ENCODE data around the gene MAP3K3. TPM values are rescaled to one million over a fixed set of nuclear protein-coding genes. Genes with fewer than 3 reads are reported as not detected.
A peak's percentile ranks its signal among the peaks of the same experiment; 100 is the strongest.

Gene MAP3K3
- total and polyA plus RNA-seq, 12 donors = 21.1 to 79.3 (median 47.1) TPM

- H3K36me3 ChIP-seq = peaks cover 0 to 65% (median 41%) of the 10 kb centered on the region in 9 donors
- H3K4me3 ChIP-seq = no peak overlapping the region
- DNase-seq = no peak
- no peaks in the 10 kb centered on the region for H3K4me1 ChIP-seq
- no peak for ATAC-seq
- intact Hi-C loops (cut with DNase I) = loop anchor here in 5 of 10 donors (2.0 to 10.0 kb wide), 7 partner anchors 55 to 188 kb away; partner anchors contain the start of genes DCAF7 (in 2 of the 5) and ACE (in 1 of the 5)
- WGBS, 2 donors = 88 to 91% methylated on average over 6 of the region's 6 CpGs
- H3K9me3 ChIP-seq = no peaks in the 10 kb centered on the region
- TF ChIP-seq CTCF (IDR thresholded peaks at IDR 0.05) = no peak
- H3K27me3 ChIP-seq = no peaks in the 10 kb centered on the region
- H3K27ac ChIP-seq = peak overlapping the region in 1 of 10 donors; percentile 62
Measured at GRCh38 chr17:63609816-63610573, 12.2 kb upstream of the MAP3K3 start.

- ATAC-seq (no peak), DNase-seq (no peak)
- 95 to 96% methylated on average over 10 of the region's 10 CpGs for WGBS, 2 donors
- Histone ChIP-seq H3K4me3 (no peak overlapping the region), H3K9me3 (no peaks in the 10 kb centered on the region), H3K27me3 (no peaks in the 10 kb centered on the region), H3K36me3 (peaks cover 0 to 56% (median 32%) of the 10 kb centered on the region in 9 donors), H3K4me1 (no peaks in the 10 kb centered on the region), H3K27ac (peak overlapping the region in 1 of 10 donors; percentile 62)
- intact Hi-C loops (cut with DNase I) = loop anchor here in 3 of 10 donors (2.0 to 10.0 kb wide), 3 partner anchors 56 to 189 kb away; partner anchors contain the start of gene DCAF7 (in 1 of the 3)
- TF ChIP-seq CTCF (IDR thresholded peaks at IDR 0.05) = no peak
Measured at GRCh38 chr17:63610854-63611253, 11.4 kb upstream of the MAP3K3 start.

- H3K9me3 ChIP-seq = no peaks in the 10 kb centered on the region
- H3K27ac ChIP-seq = peak overlapping the region in 1 of 10 donors; percentile 62
- H3K36me3 ChIP-seq = peaks cover 0 to 51% (median 27%) of the 10 kb centered on the region in 9 donors
- no peaks in the 10 kb centered on the region for H3K4me1 ChIP-seq
- H3K4me3 ChIP-seq = no peak overlapping the region
- H3K27me3 ChIP-seq = no peaks in the 10 kb centered on the region
- intact Hi-C loops (cut with DNase I) = loop anchor here in 3 of 10 donors (2.0 to 10.0 kb wide), 3 partner anchors 57 to 189 kb away; partner anchors contain the start of gene DCAF7 (in 1 of the 3)
- TF ChIP-seq CTCF (IDR thresholded peaks at IDR 0.05) = no peak
- DNase-seq (no peak), ATAC-seq (no peak)
- 89 to 91% methylated on average over 3 of the region's 3 CpGs for WGBS, 2 donors
Measured at GRCh38 chr17:63611354-63611753, 10.9 kb upstream of the MAP3K3 start.

GRCh38 chr17:63613663-63614062, 8.6 kb upstream of the MAP3K3 start:
- intact Hi-C loops (cut with DNase I) = loop anchor here in 5 of 10 donors (2.0 to 10.0 kb wide), 4 partner anchors 59 to 191 kb away; partner anchors contain the start of gene DCAF7 (in 1 of the 5)
- TF ChIP-seq CTCF (IDR thresholded peaks at IDR 0.05) = no peak
- ATAC-seq = no peak
- 93 to 98% methylated on average over 2 of the region's 2 CpGs for WGBS, 2 donors
- Histone ChIP-seq H3K36me3 (peaks cover 0 to 28% (median 10%) of the 10 kb centered on the region in 9 donors), H3K4me1 (no peaks in the 10 kb centered on the region), H3K9me3 (no peaks in the 10 kb centered on the region), H3K27ac (no peak overlapping the region), H3K27me3 (no peaks in the 10 kb centered on the region), H3K4me3 (no peak overlapping the region)
- DNase-seq = no peak

Data from heart right ventricle (tissue), 16 donors.